Measurements from ENCODE around the gene LRRC57.

DNA sequence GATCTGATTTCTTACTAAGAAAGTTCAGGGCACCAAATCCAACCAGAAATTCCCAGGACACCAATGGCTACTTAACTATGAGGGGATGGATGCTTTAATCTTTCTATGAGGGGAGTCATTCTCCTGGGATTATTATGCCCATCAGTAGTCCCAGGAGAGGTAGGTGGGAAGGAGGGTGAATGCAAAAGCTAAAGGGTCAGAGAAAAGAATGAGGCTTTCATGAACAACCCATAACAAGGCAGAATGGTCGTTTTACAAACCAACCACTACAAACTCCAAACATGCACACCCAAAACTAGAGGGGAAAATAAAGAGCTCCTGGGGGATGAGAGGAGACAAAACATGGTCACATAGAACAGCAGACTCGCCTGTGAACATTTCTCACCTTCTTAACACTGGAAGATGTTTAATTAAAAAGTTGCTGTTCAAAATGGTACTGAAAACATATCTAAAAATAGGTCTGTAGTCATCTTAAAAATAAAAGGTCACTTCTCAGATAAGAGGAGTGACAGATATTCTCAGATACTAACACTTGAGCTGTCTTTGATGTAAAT, 30.5 kb upstream of the LRRC57 start:
- TF ChIP-seq CTCF (IDR thresholded peaks at IDR 0.05; ENCODE audit: extremely low read depth in 1 of 2, insufficient read depth in 1 of 2, low read depth in 1 of 2, low read length in 2 of 2), result no peak
- no peak for TF ChIP-seq POLR2A (IDR thresholded peaks at IDR 0.05; ENCODE audit: low read depth, low read length)
- no peak for TF ChIP-seq POLR2AphosphoS5 (IDR thresholded peaks at IDR 0.05; ENCODE audit: insufficient read depth, low read depth, low read length)
- TF ChIP-seq, protein P1, sequence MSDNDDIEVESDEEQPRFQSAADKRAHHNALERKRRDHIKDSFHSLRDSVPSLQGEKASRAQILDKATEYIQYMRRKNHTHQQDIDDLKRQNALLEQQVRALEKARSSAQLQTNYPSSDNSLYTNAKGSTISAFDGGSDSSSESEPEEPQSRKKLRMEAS (IDR thresholded peaks at IDR 0.05; ENCODE audit: insufficient read depth, insufficient read length), result no peak
- no peak for TF ChIP-seq EZH2 (IDR thresholded peaks at IDR 0.05; ENCODE audit: borderline replicate concordance, low read depth, low read length, severe bottlenecking)
